HTR-8/SVneo (cell line): Measurements from ENCODE around the gene NECAB3.
"Not testable (repeated sequence)": the region's sequence is repeated elsewhere in the genome, so short reads cannot be mapped to it uniquely, and the experiment has no call there.

ENCODE experiments used
- DNase-seq: peaks from one replicate; pipeline ENCODE4 v3.0.0; 2011; ENCODE audit warnings: low spot score, mixed read lengths; ENCODE audit not compliant: insufficient read length
- FAIRE-seq: peaks from 2 replicates; lab custom pipeline; 2011; peaks lifted over from hg19 to GRCh38; lab: Jason Lieb, UNC

The NECAB3 gene

DNA sequence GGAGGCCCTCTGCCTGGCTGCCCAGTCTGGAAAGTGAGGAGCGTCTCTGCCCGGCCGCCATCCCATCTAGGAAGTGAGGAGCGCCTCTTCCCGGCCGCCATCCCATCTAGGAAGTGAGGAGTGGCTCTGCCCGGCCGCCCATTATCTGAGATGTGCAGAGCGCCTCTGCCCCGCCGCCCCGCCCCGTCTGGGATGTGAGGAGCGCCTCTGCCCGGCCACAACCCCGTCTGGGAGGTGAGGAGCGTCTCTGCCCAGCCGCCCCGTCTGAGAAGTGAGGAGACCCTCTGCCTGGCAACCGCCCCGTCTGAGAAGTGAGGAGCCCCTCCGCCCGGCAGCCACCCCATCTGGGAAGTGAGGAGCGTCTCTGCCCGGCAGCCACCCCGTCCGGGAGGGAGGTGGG lies 24.7 kb upstream of the NECAB3 start:
- not testable (repeated sequence) for FAIRE-seq, DNase-seq

DNA sequence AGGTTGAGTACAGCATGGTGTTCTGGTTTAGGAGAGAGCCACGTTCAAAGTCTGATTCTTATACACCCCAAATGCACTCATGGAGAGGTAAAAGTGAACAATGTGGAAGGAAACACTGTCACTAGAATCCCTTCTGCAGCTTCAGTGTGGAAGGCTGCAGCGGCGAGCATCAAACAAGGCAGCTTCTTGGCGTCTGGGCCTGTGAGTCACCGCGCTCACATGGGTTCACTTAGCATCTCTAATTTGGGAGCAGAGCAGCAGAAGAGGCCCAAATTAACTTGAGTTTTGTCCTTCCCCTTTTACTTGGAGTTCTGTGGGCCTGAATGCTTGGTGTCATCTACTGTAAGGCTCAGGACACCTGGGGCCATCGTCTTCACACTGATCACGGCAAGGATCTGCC lies 22.9 kb upstream of the NECAB3 start:
- no peak for FAIRE-seq
- no peak for DNase-seq

DNA sequence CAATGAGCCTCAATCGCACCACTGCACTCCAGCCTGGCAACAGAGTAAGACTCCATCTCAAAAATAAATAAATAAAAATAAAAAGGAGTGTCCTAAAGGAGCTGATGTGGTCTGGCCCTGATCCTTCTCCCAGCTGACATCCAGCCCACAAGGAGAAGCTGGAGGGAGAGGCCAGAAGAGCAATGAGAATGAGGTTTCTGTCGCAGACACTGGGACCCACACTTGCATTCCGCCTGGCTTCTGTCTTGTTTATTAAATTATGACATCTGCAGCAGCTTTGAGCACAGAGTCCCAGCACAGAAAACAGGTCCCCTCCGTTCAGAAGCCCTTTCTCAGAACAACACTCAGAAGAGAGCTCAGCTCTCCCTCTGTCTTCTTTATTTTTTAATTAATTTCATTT lies 22.2 kb upstream of the NECAB3 start:
- FAIRE-seq (no peak), DNase-seq (no peak)

DNA sequence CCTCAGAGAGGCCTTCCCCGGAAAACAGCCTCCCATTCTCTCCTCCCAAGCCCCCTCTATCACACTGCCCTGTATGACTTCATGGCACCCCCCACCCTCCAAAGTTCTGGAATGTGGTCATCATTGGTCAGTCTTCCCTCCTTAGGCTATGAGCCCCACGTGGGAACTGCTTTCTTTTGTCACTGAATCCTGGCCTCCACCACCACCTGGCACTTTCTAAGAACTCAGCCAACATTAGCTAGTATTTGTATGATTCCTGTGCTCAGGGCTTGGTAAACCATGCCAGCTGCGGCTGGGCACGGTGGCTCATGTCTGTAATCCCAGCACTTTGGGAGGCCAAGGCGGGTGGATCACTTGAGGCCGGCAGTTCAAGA lies 20.4 kb upstream of the NECAB3 start:
- FAIRE-seq (no peak), DNase-seq (no peak)

DNA sequence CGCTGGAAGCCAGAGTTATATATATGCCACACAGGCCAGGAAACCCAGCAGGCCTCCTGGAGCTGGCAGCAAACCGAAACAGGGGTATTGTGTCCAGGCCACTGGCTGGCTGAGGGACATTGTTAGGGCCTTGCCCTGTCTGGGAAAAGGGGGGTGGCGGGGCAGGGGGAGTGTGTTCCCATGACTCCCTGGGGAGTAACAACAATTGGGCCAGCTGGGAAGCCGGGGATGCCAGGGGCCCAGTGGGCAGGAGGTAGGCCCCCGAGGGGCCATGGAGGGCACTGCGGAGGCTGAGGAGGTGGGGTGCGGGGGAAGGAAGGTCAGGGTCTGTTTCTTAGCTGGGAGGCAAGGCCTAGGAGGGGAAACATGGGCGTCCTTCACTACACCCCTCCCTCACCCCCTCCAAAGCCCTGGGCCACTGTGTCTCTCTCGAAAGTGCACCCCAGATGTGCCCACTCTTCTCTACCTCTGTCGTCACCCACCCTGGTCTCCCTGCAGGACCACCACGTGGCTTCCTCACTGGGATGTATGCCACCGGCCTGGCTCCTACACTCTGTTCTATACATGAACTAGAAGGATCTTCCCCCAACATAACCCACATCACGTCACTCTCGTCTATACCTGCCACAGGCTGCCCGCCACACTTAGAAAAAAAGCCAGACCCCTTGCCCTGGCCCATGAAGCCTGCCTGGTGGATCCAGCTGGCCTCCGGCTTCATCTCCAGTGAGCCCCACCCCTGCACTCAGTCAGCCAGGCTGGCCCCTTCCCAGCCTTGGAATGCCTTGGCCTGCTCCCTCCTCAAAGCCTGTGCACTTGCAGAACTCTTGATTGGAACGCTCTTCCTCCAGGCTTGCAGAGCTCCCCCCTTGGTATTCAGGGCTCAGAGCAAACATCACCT lies 19.8 kb upstream of the NECAB3 start:
- DNase-seq = no peak
- no peak for FAIRE-seq

DNA sequence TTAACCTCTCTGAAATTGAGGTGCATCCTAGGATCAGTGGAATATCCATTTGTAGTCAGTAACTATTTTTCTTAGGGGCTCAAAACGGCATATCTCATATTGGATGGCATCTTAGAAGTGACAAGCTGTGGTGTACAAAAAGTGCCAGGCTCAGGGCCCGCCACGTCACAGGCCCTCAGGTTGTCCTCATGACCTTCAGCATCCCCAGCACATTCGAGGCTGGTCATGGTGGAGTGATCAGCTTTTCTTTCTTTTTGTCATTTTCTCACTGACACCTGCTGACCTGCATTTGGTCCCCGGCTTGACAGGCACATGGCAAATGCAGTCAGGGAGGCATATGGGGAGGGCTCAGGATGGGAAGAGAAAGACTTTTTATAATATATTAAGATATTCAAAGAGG lies 19.1 kb upstream of the NECAB3 start:
- FAIRE-seq (no peak), DNase-seq (no peak)

DNA sequence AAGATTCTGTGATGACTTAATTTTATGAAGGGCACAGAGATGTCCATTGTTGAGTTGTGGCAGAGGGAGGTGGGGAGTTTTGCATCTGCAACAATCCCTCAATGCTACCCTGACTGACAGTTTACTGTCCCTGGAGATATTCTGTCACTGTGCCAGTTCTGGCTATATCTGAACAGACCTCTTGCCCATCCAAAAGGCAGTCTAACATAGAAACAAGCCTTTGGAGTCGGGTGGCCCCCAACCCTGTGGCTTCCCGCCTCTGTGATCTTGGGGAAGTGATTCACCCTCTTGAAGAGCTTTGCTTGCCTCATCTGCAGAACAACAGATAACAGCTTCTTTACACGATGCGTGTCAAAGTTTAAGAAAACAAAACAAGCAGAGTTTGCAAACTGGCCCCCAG lies 15.7 kb upstream of the NECAB3 start:
- no peak for FAIRE-seq
- peak; percentile 72 for DNase-seq

DNA sequence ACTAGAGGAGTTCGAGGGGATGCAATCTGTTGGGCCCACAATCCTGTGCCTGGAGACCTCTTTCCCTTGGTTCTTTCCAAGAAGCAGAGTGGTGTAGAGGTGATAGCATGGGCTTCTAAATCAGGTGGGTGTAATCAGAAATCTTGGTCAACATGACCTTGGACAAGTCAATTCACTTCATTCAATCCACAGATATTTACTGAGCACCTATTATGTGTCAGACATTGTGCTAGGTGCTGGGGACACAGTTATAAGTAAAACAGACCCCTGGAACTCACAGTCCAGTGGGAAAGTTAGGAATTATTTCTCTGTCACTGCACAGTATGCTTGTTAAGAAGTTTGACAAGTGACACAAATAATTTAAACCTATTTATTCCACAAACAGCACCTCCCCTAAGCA lies 15.3 kb upstream of the NECAB3 start:
- no peak for DNase-seq
- FAIRE-seq = no peak

DNA sequence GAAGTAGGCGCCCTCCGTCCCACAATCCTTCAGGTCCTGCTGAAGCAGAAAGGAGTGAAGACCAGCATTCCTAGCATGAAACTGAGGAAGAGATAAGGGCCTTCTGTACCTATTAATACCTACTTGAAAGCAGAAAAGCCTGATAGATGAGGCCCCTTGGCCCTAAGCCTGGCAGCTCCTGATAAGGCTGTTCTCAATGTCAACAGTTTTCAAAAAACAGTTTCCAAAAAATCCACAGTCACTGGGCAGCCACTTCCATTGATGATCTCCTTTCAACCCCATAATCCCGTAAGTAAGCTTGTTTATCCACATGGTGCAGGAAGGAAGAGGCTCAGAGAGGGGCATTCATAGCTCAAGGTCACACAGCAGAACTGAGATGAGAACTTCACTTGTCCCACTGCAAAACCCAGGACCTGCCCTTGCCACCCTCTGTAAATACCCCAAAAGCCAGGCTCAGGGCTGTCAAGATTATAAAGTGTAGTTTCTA lies 14.8 kb upstream of the NECAB3 start:
- DNase-seq (no peak), FAIRE-seq (no peak)

DNA sequence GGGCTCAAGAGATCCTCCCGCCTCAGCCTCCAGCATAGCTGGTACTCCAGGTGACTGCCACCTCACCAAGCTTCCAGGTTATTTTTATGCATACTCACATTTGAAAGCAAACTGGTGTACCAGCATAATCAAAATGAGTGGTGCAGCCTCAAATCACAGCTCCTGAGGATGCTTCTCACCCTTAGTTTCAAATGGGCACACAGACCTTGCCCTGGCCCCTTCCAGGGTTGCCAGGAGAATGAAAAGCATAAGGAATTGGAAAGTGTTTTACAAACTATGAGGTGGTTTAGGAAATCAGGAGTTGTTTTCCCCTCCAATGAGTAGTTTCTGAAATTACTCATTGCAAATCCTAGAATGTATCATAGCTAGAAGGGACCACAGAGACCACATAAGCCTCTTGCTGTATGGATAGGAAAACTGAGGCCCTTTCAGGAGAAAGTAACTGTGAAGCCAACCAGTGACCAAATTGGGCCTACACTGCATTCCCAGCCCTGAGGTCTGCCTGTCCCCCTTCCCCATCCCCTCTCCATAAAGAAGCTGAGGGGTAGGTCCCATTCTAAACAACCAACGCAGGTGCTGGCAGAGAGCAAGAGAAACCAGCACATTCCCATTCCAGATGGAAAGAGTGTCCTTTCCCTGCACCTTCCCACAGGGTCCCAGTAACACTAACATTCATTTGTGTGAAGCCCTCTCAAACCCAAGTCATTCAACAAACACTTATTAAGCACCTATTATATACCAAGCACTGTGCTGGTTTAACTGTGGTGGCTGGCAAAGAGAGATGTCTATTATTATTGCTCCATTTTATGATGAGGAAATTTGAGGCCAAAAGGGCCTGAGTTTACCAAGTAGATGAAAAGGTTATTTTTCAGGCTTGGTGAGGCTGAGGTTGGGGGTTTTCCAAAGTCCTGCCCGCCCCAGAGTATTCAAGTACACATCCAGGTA lies 14.0 kb upstream of the NECAB3 start:
- DNase-seq (no peak), FAIRE-seq (no peak)

DNA sequence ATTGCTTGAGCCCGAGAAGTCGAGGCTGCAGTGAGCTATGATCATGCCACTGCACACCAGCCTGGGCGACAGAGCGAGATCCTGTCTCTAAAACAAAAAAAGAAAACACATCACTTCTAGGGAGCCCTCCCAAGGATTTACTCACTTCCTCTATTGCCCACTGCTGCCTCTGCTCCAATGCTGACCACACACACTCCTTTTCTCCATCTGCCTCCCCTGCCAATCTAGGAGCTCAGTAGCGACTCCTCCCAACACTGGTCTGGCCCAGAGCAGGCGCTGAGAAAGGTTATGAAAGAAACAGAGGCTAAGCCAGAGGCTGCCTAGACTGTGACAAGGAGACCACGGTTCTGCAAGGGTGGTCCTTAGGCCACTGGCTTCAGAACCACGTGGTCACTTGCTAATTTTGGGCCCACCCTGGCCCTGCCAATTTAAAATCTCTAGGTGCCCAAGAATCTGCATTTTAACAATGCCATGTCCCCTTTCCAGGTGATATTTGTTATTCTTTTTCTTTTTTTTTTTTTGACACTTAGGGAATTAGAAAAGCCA lies 13.2 kb upstream of the NECAB3 start:
- FAIRE-seq = no peak
- no peak for DNase-seq

DNA sequence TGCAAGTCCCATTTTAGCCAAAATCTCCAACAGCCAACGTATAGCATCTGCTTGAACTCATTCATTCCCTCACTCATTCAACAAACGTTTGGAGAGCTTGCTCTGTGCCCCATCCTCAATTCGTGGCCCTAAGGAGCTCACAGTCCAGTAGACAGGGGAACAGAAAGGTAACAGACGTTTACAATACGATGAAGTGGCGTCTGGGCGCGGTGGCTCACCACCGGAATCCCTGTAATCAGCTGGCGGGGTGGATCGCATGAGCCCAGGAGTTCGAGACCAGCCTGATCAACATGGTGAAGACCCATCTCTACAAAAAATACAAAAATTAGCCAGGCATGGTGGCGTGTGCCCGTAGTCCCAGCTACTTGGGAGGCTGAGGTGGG lies 12.7 kb upstream of the NECAB3 start:
- DNase-seq (no peak), FAIRE-seq (no peak)

DNA sequence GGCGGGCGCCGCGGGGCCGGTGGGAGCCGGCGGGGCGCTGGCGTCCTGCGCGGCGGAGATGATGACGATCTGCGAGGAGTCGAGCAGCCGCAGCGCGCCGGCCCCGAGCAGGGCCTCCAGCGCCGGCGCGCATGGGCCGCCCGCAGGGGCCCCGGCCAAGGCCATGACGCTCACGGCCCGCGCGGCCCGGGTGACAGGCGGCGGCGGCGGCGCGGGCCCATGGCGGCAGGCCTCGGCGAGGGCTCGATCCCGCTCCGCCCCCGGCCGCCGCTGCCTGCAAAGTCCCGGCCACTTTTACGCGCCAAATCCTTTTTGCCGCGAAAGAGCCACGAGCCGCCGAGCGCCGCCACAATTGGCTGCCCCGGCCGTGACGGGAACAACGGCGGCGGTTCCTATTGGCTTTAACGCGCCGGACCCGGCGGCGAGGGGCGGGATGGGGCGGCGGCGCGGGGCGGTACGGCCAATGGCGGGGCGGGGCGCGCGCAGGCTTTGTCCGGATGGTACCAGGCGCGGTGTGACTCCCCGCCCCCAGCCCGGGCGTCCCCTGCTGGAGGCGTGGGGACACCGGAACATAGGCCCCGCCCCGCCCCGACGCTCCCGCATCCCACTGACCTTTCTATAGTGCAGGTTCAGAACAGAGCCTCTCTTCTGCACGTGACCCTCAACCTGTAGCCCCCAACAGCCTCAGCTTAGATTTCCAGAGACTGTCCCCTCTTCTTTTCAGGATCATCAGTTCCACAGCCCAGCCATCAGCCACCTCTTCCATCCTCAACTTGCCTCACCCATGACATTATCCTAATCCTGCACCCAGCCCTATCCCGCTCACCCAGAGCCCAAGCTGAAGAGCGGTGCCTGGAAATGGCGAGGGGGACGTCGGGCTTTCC lies 12.1 kb upstream of the NECAB3 start, which contains the start of gene E2F1:
Gene E2F1, minus strand, starts transcription at position 286 of the 884 bp plus-strand sequence. Its CDS starts 121 bp downstream, at position 165.
- FAIRE-seq = peak; percentile 87
- peak; percentile 97 for DNase-seq

DNA sequence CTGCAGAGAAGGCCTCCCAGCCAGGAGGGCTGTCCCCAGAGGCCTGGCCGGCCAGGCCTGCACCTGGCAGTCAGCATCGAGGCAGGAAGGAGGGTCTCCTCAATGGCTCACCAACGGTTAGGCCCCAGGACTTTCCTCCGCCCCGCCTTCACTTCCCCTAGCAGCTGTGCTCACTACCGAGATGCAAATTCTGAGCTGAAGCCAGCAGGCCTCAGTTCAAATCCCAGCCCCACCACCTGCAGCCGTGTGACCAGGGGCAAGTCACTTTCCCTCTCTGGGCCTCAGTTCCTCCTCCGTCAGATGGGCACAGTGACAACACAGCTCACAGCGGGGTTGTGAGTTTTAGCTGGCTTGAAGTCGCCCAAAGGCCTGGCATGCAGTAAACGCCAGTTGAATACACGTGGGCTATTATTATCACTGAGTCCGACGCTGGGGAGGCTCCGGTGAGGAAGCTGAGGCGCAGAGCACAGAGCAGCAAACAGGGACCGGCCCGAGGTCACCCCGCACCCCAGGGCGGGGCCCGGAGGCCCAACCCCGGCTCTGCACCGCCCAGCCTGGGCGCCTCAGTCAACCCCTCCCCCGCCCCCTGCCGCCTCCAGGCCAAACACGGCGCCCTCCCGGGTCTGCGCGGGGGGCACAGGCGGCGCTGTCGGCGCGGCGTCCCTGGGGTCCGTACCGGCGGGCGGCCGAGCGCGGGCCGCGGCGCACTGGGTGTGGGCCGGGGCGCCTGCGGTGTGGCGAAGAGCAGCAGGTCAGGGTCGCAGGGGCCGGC lies 11.3 kb upstream of the NECAB3 start:
- DNase-seq (no peak), FAIRE-seq (no peak)

DNA sequence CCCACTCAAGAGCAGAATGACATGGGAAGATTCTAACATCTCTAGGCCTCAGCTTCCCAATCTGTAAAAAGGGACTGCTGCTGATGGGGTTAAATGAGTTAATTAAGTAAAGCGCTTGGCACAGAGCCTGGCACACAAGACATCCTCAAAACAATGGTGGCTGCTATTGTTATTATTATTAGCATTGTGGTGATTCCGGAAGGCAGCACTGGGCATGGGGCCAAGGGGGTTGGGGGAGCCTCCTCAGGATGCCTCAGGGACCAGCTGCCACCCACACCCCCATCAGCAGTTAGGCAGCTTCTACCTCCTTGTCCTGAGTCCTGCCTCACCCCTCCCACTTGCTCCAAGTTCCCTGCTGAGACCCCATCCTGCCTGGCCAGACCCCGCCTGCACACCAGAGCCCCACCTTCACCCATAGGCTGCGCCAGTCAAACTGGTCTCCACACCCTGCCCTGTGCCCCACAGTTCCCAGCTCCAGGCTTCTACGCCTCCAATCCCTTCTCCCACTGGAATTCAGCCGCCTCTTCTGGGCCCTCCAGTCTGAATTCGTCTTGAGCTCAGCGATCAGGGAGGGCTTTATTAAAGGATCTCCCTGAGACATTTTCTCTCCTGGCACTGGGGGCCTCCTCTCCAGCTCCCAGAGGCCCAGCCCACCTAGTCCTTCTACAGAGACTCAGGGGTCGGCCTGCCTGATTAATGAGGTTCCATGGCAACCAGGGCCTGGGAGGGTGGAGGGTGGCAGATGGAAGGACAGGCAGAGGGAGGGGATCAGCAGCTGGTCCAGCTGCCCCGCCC lies 10.5 kb upstream of the NECAB3 start:
- DNase-seq (no peak), FAIRE-seq (no peak)

DNA sequence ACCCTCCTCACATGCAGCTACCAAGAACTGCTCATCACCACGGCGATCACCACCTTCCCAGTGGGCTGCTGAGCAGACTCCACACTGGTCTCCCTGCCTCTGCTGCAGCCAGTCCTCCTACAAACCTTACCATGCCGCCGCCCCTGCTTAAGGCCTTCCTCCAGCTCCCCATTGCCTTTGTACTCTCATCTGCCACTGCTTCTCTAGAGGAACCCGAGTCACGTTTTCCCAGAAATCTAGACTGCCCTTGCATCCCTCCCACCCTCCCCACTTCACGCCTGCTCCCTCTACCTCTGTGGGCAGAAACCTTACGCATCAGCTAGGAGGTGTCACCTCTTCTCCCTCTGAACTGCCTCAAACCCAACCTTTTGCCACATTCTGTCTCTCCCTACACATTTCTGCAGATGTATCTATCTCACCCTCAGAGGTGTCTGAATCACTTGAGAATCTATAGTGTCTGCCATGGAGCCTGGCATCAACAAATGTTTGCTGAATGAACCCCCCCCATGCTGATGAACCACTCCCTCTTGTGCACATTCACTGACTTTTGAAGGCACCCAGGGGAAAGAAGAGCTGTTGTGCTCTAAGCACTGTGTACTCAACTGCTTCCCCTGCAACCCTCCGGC lies 7.6 kb upstream of the NECAB3 start:
- FAIRE-seq = peak; percentile 38
- DNase-seq = no peak

DNA sequence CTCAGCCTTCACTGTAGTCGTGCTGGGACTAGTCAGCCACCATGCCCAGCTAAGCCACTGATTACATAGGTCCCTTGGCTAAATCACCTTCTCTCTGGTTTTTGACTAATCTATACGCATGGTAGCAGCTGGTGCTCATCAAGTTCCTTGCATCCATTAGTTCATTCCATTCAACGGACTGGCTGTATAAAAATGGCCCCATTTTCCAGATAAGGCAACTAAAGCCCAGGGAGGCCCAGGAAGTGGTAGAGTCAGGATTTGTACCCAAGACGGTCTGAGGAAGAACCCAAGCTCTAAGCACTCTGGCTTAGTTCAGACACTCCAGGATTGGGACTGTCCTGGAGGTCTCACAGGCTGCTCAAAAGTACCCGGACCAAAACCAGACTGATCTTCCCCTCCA lies 7.1 kb upstream of the NECAB3 start:
- no peak for FAIRE-seq
- DNase-seq = no peak

DNA sequence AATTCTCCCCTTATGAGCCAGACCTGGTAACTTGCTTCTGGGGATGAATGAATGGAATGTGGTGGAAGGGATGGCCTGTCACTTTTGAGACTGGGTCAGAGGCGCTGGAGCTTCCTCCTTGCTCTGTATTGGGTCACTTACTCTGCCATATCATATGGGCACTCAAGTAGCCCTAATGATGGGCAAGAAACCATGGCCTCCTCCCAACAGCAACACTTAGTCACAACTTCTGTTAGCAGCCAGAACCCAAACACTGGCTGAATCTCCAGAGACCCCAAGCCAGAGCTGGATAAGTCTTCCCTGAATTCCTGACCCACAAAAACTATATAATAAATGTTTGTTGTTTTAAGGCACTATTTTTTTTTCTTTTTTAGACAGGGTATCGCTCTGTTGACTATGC lies 6.5 kb upstream of the NECAB3 start:
- DNase-seq (no peak), FAIRE-seq (no peak)
